Left ventricle myocardium inferior (tissue), 1 donor: ENCODE results near the gene FOCAD. TPM values are rescaled to one million over a fixed set of nuclear protein-coding genes. Genes with fewer than 3 reads are reported as not detected.
A peak's percentile ranks its signal among the peaks of the same experiment; 100 is the strongest.
"Not testable (repeated sequence)": the region's sequence is repeated elsewhere in the genome, so short reads cannot be mapped to it uniquely, and the experiment has no call there.

Experiments
- DNase-seq: peaks from one replicate; pipeline ENCODE4 v3.0.0-alpha.2; 2020
- H3K27ac ChIP-seq: fragments of 200-600 bp; replicated peaks from 2 replicates; pipeline ENCODE4 v1.8.0; 2021
- H3K27me3 ChIP-seq: fragments of 200-600 bp; 2 replicates; pipeline ENCODE4 v1.8.0; 2021; ENCODE audit warnings: low read depth
- H3K36me3 ChIP-seq: fragments of 200-600 bp; 2 replicates; pipeline ENCODE4 v1.8.0; 2021
- H3K4me1 ChIP-seq: fragments of 200-600 bp; 2 replicates; pipeline ENCODE4 v1.8.0; 2021
- H3K4me3 ChIP-seq: fragments of 200-600 bp; 2 replicates; pipeline ENCODE4 v1.8.0; 2021; ENCODE audit warnings: mild to moderate bottlenecking, moderate library complexity
- H3K9me3 ChIP-seq: fragments of 200-600 bp; replicated peaks from 2 replicates; pipeline ENCODE4 v1.8.0; 2021
- CTCF ChIP-seq: fragments of 200-600 bp; IDR thresholded peaks from 2 replicates; pipeline ENCODE4 v1.8.0; 2021; ENCODE audit warnings: antibody characterized with exemption, mild to moderate bottlenecking, borderline replicate concordance
- intact Hi-C: fragments of 100-400 bp; cut with micrococcal nuclease; formaldehyde crosslinking; loops from one replicate; pipeline ENCODE4 v1.11.0; 2022
- total RNA-seq: library from RNA; stranded (reverse); fragmentation: NEBNext Ultra II Directional; extraction: Animal tissue kit (Norgen Biotek cat#: 25700); gene quantifications from one replicate; pipeline ENCODE4 v1.2.1, GENCODE V29; 2021
- donor health status: DM: no; HTN: yes; CAD: no; lungs with severe emphysema.

The FOCAD gene
- total RNA-seq, 1 donor from 2014 or later = 29.0 TPM

GRCh38 chr9:20664501-20664900, 19.6 kb upstream of the FOCAD start:
- H3K4me1 ChIP-seq = peaks cover 27% of the 10 kb centered on the region

DNA sequence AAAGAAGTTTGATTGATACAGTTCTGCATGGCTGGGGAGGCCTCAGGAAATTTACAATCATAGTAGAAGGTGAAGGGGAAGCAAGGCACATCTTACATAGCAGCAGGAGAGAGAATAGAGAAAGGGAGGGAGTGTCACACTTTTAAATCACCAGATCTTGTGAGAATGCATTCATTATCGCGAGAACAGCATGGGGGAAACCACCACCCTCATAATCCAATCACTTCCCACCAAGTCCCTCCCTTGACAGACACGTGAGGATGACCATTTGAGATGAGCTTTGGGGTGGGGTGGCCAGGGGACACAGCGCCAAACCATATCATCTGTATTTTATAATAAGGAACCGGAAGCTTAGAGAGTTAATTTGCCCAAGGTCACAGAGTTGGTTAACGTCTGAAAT, 13.7 kb upstream of the FOCAD start:
- Histone ChIP-seq H3K36me3 (no peaks in the 10 kb centered on the region), H3K27ac (no peak overlapping the region), H3K4me3 (no peak overlapping the region), H3K27me3 (no peaks in the 10 kb centered on the region), H3K4me1 (no peaks in the 10 kb centered on the region), H3K9me3 (no peaks in the 10 kb centered on the region)
- no peak for TF ChIP-seq CTCF
- no peak for DNase-seq
- intact Hi-C loops = no loop called here

More at GRCh38 chr9:20664501-20664900, 19.6 kb upstream of the FOCAD start:
- TF ChIP-seq CTCF = no peak
- H3K9me3 ChIP-seq = no peaks in the 10 kb centered on the region
- no peak overlapping the region for H3K4me3 ChIP-seq
- intact Hi-C loops = no loop called here
- no peaks in the 10 kb centered on the region for H3K36me3 ChIP-seq
- DNase-seq = no peak
- H3K27me3 ChIP-seq = no peaks in the 10 kb centered on the region
- no peak overlapping the region for H3K27ac ChIP-seq

DNA sequence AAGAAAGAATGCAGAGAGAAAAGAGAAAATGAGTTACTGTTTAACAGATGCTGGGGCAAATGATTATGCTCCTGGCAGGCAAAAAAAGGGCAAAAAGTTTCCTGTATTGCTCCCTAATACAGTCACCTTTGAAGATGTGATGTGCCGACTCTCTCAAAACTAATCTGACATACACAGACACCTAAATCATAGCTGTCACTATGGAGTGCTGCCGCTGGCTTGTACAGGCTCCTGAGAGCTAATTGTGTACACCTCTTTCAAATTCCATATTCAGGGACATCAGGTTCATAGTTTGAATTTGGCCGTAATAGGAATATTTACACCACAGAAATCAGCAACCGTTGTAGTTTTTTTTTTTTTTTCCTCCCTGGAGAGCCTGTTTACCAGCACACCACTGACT, 12.4 kb upstream of the FOCAD start:
- Histone ChIP-seq H3K27ac (no peak overlapping the region), H3K27me3 (no peaks in the 10 kb centered on the region), H3K9me3 (peaks cover under 1% of the 10 kb centered on the region), H3K4me3 (no peak overlapping the region), H3K4me1 (no peaks in the 10 kb centered on the region), H3K36me3 (no peaks in the 10 kb centered on the region)
- intact Hi-C loops = no loop called here
- DNase-seq = no peak
- TF ChIP-seq CTCF = no peak

DNA sequence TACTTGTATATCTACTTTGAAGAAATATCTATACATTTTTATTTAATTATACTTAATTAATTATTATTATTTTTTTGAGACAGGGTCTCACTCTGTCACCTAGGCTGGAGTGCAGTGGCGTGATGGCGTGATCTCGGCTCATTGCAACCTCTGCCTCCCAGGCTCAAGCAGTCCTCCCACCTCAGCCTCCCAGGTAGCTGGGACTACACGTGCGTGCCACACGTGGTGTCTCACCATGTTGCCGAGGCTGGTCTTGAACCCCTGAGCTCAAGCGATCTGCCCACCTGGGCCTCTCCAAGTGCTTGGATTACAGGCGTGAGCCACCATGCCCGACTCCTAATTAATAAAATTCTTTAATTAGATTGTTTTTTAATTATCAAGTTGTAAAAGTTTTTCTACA, 10.5 kb upstream of the FOCAD start:
- H3K27me3 ChIP-seq, H3K4me3 ChIP-seq, DNase-seq, H3K9me3 ChIP-seq, H3K36me3 ChIP-seq, intact Hi-C loops, H3K4me1 ChIP-seq, H3K27ac ChIP-seq: not testable (repeated sequence)

GRCh38 chr9:20681467-20681866, 2.6 kb upstream of the FOCAD start:
- Histone ChIP-seq H3K9me3 (peaks cover 4% of the 10 kb centered on the region), H3K4me3 (no peak overlapping the region), H3K4me1 (peaks cover 46% of the 10 kb centered on the region), H3K27me3 (no peaks in the 10 kb centered on the region), H3K27ac (no peak overlapping the region), H3K36me3 (no peaks in the 10 kb centered on the region)
- DNase-seq = no peak
- intact Hi-C loops = no loop called here
- no peak for TF ChIP-seq CTCF

DNA sequence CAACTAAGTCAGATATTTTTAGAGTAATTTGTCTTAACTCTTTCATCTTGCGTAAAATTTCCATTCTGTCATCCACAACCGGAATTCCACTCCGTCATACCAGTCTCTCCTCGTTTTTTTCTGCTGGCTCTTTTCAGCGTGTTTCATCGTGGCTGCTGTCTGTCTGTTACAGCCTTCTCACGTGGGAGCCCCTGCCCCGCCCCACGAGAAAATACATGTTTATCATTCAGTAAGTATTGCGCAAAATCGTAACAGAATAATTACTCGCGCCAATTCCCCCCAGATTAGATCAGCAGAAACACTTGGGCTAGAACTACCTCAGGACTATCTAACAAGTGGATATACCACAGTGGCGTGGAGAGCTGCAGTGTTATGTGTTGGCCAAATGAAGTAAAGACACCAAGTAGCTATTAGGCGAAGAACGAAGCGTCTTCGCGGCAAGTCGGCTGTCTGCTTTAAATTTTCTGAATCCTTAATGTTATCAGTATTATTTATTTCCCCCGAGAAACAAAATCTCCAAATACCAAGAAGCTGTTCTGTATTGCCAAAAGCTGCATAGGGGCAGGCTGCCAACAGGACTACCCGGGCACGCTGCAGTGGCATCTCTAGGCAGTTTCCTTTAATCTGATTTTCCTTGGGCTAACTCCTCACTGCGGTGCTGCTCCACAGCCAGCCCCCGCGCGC, 566 bp upstream of the FOCAD start:
- H3K4me1 ChIP-seq = peaks cover 64% of the 10 kb centered on the region
- no peaks in the 10 kb centered on the region for H3K36me3 ChIP-seq
- no peak for TF ChIP-seq CTCF
- peak overlapping the region; percentile 91 for H3K4me3 ChIP-seq
- peak; percentile 54 for DNase-seq
- H3K27me3 ChIP-seq = no peaks in the 10 kb centered on the region
- H3K9me3 ChIP-seq = no peaks in the 10 kb centered on the region
- H3K27ac ChIP-seq = peak overlapping the region; percentile 96
- intact Hi-C loops = no loop called here
